Mesendoderm (in vitro differentiated cells): ENCODE measurements around the gene UBE2I.

Source experiments
- DNase-seq: peaks from one replicate; pipeline ENCODE4 v3.0.0; 2013
- H2AK5ac ChIP-seq: 2 replicates; pipeline ENCODE4 v1.6.1; 2013; ENCODE audit warnings: low read length, inconsistent platforms
- H2BK120ac ChIP-seq: 2 replicates; pipeline ENCODE4 v1.6.1; 2013; ENCODE audit warnings: low read depth, mild to moderate bottlenecking, low read length, moderate library complexity, mixed read lengths
- H2BK15ac ChIP-seq: replicated peaks from 2 replicates; pipeline ENCODE4 v1.6.1; 2013; ENCODE audit warnings: low read depth, mild to moderate bottlenecking, moderate library complexity
- H2BK5ac ChIP-seq: 2 replicates; pipeline ENCODE4 v1.6.1; 2013; ENCODE audit warnings: low read length, inconsistent platforms
- H3K18ac ChIP-seq: 2 replicates; pipeline ENCODE4 v1.6.1; 2013; ENCODE audit warnings: mild to moderate bottlenecking, low read length, mixed read lengths
- H3K23ac ChIP-seq: one replicate; pipeline ENCODE4 v1.6.1; 2013; ENCODE audit warnings: low read length
- H3K27ac ChIP-seq: 2 replicates; pipeline ENCODE4 v1.5.1; 2013; ENCODE audit warnings: low read depth, mild to moderate bottlenecking, inconsistent platforms, low read length, moderate library complexity
- H3K27me3 ChIP-seq: 2 replicates; pipeline ENCODE4 v1.6.1; 2013; ENCODE audit warnings: low read length, control low read depth, mild to moderate bottlenecking, inconsistent platforms; ENCODE audit not compliant: insufficient read depth, poor library complexity
- H3K36me3 ChIP-seq: 2 replicates; pipeline ENCODE4 v1.6.1; 2013; ENCODE audit warnings: low read length, inconsistent platforms; ENCODE audit not compliant: control insufficient read depth, insufficient read depth
- H3K4ac ChIP-seq: one replicate; pipeline ENCODE4 v1.6.1; 2013; ENCODE audit warnings: low read depth, mild to moderate bottlenecking, low read length, moderate library complexity
- H3K4me1 ChIP-seq: 2 replicates; pipeline ENCODE4 v1.6.1; 2013; ENCODE audit warnings: low read depth, low read length, inconsistent platforms; ENCODE audit not compliant: control insufficient read depth
- H3K4me2 ChIP-seq: 2 replicates; pipeline ENCODE4 v1.6.1; 2013; ENCODE audit warnings: low read length
- H3K4me3 ChIP-seq: 2 replicates; pipeline ENCODE4 v1.5.1; 2013; ENCODE audit warnings: mild to moderate bottlenecking, low read length
- H3K56ac ChIP-seq: one replicate; pipeline ENCODE4 v1.6.1; 2013; ENCODE audit warnings: low read length
- H3K79me1 ChIP-seq: 2 replicates; pipeline ENCODE4 v1.6.1; 2013; ENCODE audit warnings: low read length, inconsistent platforms
- H3K79me2 ChIP-seq: 2 replicates; pipeline ENCODE4 v1.6.1; 2013; ENCODE audit warnings: mild to moderate bottlenecking, low read length; ENCODE audit not compliant: control insufficient read depth, insufficient read depth
- H3K9ac ChIP-seq: 2 replicates; pipeline ENCODE4 v1.6.1; 2013; ENCODE audit warnings: low read length, inconsistent platforms
- H4K5ac ChIP-seq: one replicate; pipeline ENCODE4 v1.6.1; 2013; ENCODE audit warnings: low read length
- H4K8ac ChIP-seq: one replicate; pipeline ENCODE4 v1.6.1; 2013; ENCODE audit warnings: low read depth, mild to moderate bottlenecking, control low read depth, low read length, moderate library complexity
- WGBS: extraction: QIAGEN DNeasy Blood & Tissue Kit; methylation state at CpG from one replicate; pipeline ENCODE4 v1.1.7; 2013; ENCODE audit warnings: low lambda C conversion rate, missing lambda C conversion rate; ENCODE audit not compliant: insufficient coverage; ENCODE audit errors: extremely low coverage; 5-methylcytosine and 5-hydroxymethylcytosine counted together

UBE2I gene

DNA sequence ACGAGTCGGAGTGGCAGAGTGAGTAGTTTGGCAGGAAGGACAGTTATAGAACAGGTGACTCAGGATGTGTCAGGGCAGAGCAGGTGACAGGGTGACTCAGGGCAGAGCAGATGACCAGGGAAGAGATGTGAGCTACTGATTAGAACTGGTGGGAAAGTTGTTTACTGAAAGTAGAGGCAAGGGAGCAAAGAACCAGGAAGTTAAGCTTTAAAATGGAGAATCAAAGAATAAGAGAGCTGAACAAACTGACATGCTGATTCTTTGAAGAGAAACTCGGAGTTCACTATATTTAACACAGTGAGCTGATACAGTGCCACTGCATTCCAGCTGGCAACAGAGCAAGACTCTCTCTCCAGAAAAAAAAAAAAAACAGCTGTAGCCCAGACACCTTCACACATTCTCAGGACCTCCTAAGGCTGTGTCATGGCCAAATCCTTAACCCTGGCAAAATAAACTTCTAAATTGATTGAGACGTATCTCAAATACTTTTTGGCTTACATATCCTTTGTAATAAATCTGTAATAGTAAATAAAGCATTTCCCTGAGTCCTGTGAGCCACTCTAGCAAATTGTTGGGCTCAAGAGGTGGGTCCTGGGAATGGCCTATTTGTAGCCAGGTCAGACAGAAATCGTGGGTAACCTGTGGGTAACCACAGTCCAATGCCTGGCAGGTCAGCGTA is 12.3 kb upstream of the UBE2I start:
- Histone ChIP-seq H3K27ac (no peak overlapping the region), H3K4me3 (no peak overlapping the region), H3K4ac (no peak overlapping the region), H3K56ac (no peak overlapping the region), H2BK120ac (no peak overlapping the region), H2BK15ac (no peak overlapping the region), H3K27me3 (no peaks in the 10 kb centered on the region), H3K9ac (no peak overlapping the region), H3K36me3 (no peaks in the 10 kb centered on the region), H3K4me2 (no peak overlapping the region), H2AK5ac (no peak overlapping the region), H3K79me2 (no peaks in the 10 kb centered on the region), H4K5ac (no peak overlapping the region), H3K18ac (no peak overlapping the region), H2BK5ac (no peak overlapping the region), H4K8ac (no peak overlapping the region), H3K23ac (no peak overlapping the region), H3K79me1 (no peaks in the 10 kb centered on the region), H3K4me1 (no peaks in the 10 kb centered on the region)
- peak; percentile 77 for DNase-seq
- WGBS: no CpG with 5 or more reads among the region's 6 CpGs

DNA sequence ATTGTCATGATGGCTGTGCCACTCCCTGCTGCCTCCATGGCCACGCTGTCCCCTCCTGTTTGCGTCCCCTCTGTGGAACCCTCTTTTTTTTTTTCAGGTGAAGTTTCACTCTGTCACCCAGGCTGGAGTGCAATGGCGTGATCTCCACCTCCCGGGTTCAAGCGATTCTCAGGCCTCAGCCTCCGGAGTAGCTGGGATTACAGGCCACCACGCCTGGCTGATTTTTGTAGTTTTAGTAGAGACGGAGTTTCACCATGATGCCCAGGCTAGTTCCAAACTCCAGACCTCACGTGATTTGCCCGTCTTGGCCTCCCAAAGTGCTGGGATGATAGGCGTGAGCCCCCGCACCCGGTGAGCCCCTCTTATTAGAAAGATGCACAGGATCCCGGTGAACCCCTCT is 11.0 kb upstream of the UBE2I start:
- Histone ChIP-seq H3K27ac (no peak overlapping the region), H3K79me2 (no peaks in the 10 kb centered on the region), H2BK120ac (no peak overlapping the region), H3K56ac (no peak overlapping the region), H3K4me1 (no peaks in the 10 kb centered on the region), H3K18ac (no peak overlapping the region), H3K36me3 (no peaks in the 10 kb centered on the region), H3K79me1 (no peaks in the 10 kb centered on the region), H3K4ac (no peak overlapping the region), H2AK5ac (no peak overlapping the region), H3K4me2 (no peak overlapping the region), H3K9ac (no peak overlapping the region), H3K4me3 (no peak overlapping the region), H4K5ac (no peak overlapping the region), H2BK15ac (no peak overlapping the region), H3K27me3 (no peaks in the 10 kb centered on the region), H3K23ac (no peak overlapping the region), H2BK5ac (no peak overlapping the region), H4K8ac (no peak overlapping the region)
- DNase-seq: no peak
- WGBS: no CpG with 5 or more reads among the region's 14 CpGs

DNA sequence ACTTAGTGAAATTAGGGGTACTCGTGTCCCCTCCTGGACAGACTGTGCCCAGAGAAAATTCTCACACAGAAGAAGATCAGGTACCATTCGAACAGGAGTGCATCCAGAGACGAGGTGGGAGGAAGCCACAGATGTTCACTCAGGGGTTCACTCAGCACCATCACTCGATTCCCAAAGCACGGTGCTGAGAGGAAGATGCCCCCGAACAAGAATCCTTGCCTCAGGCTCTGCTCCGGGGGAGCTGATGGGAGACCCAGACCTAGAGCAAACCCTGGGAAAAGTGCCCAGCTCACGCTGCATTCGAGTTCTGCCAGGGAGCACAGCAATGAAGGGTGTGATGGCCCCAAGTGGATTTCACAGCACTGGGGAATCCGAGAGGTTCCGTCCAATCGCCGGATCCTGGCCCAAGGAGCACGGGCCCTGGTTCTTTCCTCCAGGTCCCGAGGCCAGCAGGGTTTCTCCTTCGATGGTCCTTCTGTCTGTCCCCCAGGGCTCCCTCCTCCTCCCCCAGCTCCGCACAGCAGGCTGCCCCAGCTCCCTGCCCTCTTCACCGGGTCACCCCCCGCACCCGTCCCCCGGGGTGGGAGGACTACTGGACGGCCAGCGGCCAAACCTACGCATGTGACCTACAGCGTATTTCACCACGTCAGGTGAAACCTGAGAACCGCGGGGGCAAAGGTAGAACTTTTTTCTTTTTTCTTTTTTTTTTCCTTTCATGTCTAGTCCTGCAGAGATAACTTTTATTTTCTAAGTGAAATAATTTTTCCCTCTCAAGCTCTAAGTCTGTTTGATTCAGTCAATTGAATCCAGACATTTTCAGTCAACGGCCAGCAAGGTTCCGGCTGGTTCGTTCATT is 10.2 kb upstream of the UBE2I start:
- H3K4me2 ChIP-seq: no peak overlapping the region
- H3K23ac ChIP-seq: no peak overlapping the region
- H3K18ac ChIP-seq: no peak overlapping the region
- H3K36me3 ChIP-seq: no peaks in the 10 kb centered on the region
- H3K79me1 ChIP-seq: no peaks in the 10 kb centered on the region
- no CpG with 5 or more reads among the region's 31 CpGs for WGBS
- H3K4me1 ChIP-seq: no peaks in the 10 kb centered on the region
- H3K4ac ChIP-seq: no peak overlapping the region
- H3K56ac ChIP-seq: no peak overlapping the region
- no peak overlapping the region for H3K4me3 ChIP-seq
- no peak overlapping the region for H2BK5ac ChIP-seq
- no peaks in the 10 kb centered on the region for H3K27me3 ChIP-seq
- no peak overlapping the region for H4K5ac ChIP-seq
- H3K27ac ChIP-seq: no peak overlapping the region
- no peak for DNase-seq
- H3K9ac ChIP-seq: no peak overlapping the region
- H3K79me2 ChIP-seq: no peaks in the 10 kb centered on the region
- no peak overlapping the region for H2BK15ac ChIP-seq
- no peak overlapping the region for H2AK5ac ChIP-seq
- no peak overlapping the region for H2BK120ac ChIP-seq
- no peak overlapping the region for H4K8ac ChIP-seq

DNA sequence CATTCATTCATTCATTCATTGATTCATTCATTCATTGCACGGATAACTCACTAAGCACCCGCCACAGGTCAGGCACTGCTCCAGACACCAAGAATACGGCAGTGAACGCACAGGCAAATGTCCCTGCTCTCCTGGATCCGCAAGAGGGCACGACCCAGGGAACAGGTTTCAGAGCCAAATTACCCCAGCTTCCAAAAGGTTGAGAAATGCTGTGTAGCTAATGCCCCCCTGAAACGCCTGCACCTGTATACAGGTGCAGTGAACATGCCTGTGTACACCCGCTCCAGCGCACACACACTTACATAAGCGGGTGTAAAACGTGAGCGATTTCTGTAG is 9.6 kb upstream of the UBE2I start:
- H3K4me3 ChIP-seq: no peak overlapping the region
- DNase-seq: no peak
- H2BK15ac ChIP-seq: no peak overlapping the region
- H3K4ac ChIP-seq: no peak overlapping the region
- WGBS: no CpG with 5 or more reads among the region's 12 CpGs
- H3K9ac ChIP-seq: no peak overlapping the region
- H3K27ac ChIP-seq: no peak overlapping the region
- no peak overlapping the region for H3K4me2 ChIP-seq
- H4K8ac ChIP-seq: no peak overlapping the region
- no peak overlapping the region for H3K23ac ChIP-seq
- H2BK5ac ChIP-seq: no peak overlapping the region
- H4K5ac ChIP-seq: no peak overlapping the region
- no peak overlapping the region for H3K56ac ChIP-seq
- H2BK120ac ChIP-seq: no peak overlapping the region
- H3K18ac ChIP-seq: no peak overlapping the region
- no peaks in the 10 kb centered on the region for H3K4me1 ChIP-seq
- no peaks in the 10 kb centered on the region for H3K79me1 ChIP-seq
- no peaks in the 10 kb centered on the region for H3K36me3 ChIP-seq
- H3K79me2 ChIP-seq: no peaks in the 10 kb centered on the region
- no peaks in the 10 kb centered on the region for H3K27me3 ChIP-seq
- H2AK5ac ChIP-seq: no peak overlapping the region

DNA sequence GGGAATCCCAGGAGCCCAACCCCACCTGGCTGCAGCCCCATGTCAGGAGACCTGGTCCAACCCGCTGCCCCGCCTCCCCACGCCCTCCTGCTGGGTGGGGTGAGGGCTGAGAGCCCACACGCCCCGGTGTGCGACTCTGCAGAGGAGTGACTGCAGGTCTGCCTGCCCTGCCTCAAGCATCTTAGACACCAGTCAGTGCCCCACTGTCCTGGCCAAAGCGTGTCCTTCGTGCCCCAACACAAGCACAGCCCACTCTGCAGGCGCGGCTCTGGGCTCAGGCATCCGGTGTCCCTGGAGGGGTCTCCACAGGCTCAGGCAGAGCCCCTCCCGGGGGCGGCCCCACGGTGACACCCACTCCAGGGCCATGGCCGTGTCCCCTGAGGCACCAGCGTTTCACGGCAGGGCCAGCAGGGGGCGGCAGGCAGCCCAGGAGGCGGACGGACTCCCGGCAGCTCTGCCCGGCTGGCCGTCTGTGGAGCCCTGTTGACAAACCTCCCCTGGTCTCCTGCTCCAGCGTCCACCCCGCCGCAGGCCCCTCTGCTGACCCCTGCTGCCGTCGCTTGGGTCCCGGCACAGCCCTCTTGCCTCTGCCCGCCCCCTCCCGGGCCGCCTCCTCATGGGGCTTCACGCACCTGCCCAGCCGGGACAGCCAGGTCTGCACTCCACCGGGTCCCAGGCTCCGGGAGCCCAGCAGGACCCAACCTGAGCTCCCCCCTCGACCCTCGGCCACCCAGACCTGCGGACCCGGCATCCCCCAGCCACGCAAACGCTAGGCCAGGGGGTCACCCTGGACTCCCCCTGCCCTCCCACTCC is 8.6 kb upstream of the UBE2I start:
- Histone ChIP-seq H2BK120ac (no peak overlapping the region), H3K4me3 (no peak overlapping the region), H3K23ac (no peak overlapping the region), H3K4me1 (no peaks in the 10 kb centered on the region), H3K27ac (no peak overlapping the region), H2BK5ac (no peak overlapping the region), H3K79me2 (no peaks in the 10 kb centered on the region), H4K8ac (no peak overlapping the region), H2AK5ac (no peak overlapping the region), H4K5ac (no peak overlapping the region), H3K9ac (no peak overlapping the region), H3K56ac (peak overlapping the region; percentile 56), H2BK15ac (no peak overlapping the region), H3K4me2 (no peak overlapping the region), H3K4ac (no peak overlapping the region), H3K18ac (no peak overlapping the region), H3K36me3 (no peaks in the 10 kb centered on the region), H3K27me3 (no peaks in the 10 kb centered on the region), H3K79me1 (no peaks in the 10 kb centered on the region)
- no CpG with 5 or more reads among the region's 42 CpGs for WGBS
- peak; percentile 73 for DNase-seq
